SHP77 treated with DMSO at 0.1 percent for 48 hours (cell line): ENCODE data around the gene MYH4.

Experiments
- DNase-seq: peaks from one replicate; lab custom pipeline; 2025; lab: John Stamatoyannopoulos, UW

Gene MYH4

DNA sequence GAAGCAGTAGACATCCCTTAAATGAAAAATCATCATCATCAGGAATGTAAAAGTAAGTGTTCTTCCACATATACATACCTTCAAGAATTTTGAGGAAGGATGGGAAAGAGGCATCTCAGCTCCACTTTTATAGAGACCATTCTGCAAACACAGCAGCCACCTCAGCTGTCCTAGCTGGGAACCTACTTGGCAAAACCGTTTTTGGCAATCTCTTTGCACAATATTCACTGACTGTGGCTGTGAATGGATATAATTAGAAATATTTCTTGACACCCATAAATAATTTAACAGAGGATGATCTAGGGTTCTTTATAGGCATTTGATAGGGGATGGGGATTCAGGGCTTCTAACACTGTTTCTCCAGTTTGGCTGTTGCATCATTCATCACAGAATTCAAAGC, at the start of gene MYH4:
TSS of gene MYH4 (minus strand) at position 101 of the 400 bp plus-strand sequence. CDS start 2,814 bp downstream, outside the sequence.
- DNase-seq = no peak

DNA sequence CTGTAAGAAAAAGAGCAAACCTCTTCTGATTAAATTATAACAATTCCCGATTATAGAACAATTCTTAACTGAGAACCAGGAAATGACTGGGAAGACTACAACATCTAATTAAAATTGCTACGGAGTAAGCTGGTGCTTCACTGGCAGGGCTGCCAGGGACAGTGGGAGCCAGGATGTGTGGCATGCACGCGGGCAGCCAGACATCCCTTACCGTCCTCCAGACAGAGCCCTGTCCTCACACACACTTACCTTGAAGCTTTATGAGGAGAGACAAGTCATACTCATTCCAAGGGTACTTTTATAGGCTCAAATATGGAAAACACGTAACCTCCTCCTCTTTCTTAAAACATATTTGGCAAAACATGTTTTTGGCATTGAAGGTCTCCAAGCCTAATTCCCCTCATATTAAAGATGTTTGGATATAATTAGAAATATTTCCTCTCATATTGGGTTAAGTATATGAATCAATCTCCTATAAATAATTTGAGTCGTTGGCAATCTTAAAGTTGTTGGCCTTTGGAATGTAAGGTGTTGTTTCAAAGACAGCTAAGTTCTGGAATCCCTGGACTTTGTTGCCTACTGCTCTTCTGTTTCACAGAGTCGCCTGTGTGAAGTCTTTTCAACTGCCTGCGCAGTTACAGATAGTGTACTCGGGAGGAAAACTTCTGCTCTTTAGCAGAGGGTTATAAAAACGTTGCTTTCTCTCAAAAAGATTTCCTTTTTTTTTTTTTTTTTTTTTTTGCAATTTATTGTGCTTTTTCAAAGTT, 49.1 kb upstream of the MYH4 start, which contains the start of gene MYH1:
TSS of gene MYH1 (minus strand) at position 272 of the 767 bp plus-strand sequence. CDS start 1,900 bp downstream, outside the sequence.
- no peak for DNase-seq

GRCh38 chr17:10516638-10517037, 47.3 kb upstream of the MYH4 start:
- DNase-seq = no peak

GRCh38 chr17:10516065-10516464, 46.7 kb upstream of the MYH4 start:
- DNase-seq = no peak

DNA sequence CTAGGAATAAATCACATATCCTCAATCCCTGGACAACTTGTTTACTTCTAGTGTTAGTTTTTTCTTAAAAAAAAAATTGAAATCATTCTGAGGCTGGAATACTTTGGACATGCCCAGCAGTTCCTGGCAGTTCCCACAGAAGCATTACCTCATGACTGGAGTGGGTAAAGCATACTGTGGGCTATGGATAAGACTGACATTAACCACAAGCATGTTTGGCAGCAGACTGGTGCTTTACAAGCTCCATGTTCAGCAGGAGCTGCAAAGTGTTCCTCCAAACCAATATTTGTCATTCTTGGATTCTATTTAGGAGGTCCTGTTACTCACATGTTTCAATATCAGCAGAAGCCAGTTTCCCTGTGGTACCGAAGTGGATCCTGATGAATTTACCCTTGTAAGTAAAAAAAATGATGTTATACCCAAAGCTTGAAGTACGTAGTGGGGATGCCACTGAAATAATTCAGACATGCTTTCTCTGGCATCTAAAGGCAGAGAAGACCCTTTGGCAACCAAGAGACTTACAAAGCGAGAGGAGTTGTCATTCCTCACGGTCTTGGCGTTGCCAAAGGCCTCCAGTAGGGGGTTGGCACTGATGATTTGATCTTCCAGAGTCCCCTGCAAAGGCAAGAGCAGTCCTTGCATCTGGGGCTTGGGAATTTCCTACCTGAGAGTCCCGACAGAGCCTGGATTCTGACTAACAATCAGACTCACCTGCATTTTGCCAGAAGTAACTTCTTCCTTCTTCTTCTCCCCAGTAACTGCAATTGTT, 44.1 kb upstream of the MYH4 start:
- no peak for DNase-seq

DNA sequence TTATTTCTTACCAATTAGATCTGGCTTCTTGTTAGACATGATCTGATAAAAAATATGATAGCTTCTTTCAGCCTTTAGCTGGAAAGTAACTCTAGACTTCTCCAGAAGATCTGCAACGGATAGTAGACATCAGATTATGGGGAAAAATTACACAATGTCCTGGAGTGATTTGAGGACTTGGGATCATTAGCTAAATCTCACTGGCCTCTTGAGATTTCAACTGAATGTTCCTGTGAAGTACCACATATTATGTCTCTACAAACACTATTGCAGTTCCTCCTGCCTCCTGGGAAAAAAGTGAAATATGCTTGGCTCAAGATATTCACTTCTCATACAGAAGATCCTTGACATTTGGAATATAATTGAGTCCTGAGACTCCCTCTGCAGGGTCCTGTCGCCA, 43.5 kb upstream of the MYH4 start:
- no peak for DNase-seq

DNA sequence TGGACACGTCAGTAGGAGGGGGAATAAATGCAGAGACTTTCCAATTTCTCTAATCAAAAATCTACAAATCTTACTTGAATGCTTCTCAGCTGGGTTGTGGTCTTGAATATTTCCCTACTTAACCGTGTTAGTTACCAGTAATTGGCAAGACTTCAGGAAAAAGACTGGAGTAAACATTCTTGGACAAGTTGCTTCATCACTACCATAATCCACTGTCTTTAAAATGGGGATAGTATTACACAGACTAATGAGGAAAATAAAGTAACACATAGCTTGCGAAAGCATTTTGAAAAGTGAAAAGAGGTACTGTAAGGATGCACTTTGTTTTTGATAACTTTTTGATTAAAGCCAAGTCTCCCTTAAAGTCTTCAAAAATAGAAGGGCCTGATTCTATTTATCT, 30.6 kb upstream of the MYH4 start:
- no peak for DNase-seq

DNA sequence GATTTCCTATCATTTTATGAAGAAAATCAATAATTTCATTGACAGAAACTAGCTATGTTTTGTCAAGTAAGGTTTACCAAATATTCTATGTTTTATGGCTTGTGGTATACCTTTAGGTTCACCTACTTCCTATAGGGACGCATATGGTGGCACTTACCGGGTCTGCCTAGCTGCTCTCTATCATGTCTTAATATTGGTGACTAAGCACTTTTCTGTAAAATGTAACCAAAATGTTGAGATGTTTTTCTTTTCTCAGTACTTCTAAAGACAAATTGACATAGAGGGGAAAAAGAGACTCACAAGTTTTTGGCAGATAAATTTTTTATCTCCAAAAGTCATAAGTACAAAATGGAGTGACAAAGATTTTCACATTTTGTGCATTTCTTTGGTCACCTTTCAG, 22.6 kb upstream of the MYH4 start:
- no peak for DNase-seq

DNA sequence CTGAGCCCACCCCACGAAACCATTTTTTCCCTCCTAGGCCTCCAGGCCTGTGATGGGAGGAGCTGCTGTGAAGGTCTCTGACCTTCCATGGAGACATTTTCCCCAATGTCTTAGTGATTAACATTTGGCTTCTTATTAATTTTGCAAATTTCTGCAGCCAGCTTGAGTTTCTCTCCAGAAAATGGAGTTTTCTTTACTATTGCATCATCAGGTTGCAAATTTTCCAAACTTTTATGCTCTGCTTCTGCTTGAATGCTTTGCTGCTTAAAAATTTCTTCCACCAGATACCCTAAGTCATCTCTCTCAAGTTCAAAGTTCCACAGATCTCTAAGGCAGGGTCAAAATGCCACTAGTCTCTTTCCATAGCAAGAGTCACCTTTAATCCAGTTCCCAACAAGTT, 12.9 kb upstream of the MYH4 start:
- no peak for DNase-seq

DNA sequence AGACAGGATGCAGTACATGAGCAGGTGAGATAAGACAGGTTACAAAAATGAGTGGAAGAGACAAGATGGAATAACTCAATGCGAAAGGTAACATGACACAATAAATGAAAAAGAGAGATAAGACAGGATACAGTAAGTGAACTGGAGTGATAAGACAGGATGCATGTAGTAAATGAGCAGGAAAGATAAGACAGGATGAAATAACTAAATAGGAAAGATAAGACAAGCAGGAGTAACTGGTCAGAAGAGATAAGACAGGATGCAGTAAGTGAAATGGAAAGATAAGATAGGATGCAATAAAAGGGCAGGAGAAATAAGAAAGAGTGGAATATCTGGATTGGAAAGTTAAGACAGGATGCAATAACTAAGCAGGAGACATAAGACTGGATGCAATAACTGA, 8.3 kb upstream of the MYH4 start:
- no peak for DNase-seq

DNA sequence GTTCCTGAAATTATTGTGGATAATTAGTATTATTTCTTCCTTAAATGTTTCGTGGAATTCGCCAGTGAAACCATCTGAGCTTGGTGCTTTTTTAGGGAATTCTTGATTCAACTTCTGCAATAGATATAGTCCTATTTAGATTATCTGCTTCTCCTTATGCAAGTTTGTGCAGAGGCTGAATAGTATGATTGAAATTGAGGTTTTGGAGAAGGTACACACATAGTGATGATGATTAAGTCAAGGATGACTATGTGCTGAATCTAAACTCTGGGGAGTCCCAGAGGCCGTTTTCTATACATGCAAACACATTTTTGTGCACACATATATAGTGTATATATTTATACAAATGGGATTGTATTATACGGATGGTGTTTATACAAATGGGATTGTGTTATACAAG, 5.2 kb upstream of the MYH4 start:
- DNase-seq = no peak

GRCh38 chr17:10471858-10472257, 2.5 kb upstream of the MYH4 start:
- DNase-seq = no peak

DNA sequence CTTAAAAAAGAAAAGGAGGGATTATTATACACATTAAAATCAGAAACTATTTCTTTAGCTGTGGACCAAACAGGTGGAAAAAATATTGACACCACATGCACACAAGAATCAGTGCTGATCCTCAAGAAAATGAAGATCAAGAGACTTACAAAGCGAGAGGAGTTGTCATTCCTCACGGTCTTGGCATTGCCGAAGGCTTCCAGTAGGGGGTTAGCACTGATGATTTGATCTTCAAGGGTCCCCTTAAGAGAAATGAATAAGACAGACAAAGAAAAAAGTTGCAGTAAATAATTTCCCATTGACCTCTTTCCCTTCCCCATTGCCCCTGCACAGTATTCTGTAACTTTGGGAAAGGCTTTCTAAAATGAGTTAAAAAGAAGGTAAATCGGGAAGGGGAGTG, 6.0 kb downstream of the MYH4 start:
- DNase-seq = no peak

DNA sequence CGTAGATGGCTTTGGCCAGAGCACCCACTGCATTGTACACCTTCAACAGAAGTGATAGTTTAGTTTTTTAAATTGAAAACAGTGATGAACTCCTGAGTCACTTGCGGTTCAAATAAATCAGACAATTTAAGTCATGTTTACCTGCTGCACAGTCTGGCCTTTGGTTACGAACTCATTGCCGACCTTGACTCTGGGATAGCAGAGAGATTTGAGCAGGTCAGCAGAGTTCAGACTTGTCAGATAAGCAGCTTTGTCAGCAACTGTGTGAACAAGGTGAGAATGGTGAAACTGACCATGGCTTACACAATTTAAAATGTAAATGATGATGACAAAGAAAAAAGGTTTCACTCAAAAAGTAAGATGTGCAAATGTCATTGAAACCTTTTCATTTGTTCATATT, 9.3 kb downstream of the MYH4 start:
- no peak for DNase-seq

DNA sequence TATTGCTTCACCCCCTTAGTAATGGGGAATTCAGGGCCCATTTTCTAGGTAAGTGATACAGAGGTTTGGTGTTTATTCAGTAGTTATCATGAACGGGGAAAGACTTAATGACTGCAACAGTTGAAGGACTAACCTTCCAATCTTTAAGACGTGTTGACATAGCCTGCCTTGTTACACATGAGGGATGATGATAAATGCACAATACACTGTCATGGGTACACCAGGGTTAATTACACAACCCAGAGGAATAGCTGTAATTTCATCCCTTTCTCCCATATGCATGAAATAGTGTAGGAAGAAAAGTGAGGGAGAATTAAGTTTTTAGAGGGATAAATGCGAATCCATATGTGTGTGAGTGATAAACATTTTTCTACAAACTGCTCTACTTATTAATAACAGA, 10.7 kb downstream of the MYH4 start:
- no peak for DNase-seq

DNA sequence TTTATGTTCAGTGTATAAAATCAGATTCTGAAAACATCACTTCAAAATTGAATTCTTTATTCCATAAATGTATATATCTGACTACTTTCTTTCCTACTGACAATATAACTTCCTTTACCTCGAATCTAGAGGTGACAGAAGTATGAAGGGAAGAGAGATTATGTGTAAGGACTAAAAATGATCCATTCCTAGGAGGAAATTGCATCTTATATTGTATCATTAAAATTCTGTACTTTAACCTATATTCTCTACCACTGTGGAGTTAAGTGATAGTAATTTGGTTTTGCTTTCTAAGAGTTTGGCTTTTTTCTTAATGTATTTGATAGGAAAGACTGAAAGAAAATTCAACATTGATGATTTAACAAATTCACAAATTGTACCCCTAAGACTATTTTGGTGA, 11.4 kb downstream of the MYH4 start:
- DNase-seq = no peak

GRCh38 chr17:10447026-10447931, 22.1 kb downstream of the MYH4 start:
- no peak for DNase-seq

DNA sequence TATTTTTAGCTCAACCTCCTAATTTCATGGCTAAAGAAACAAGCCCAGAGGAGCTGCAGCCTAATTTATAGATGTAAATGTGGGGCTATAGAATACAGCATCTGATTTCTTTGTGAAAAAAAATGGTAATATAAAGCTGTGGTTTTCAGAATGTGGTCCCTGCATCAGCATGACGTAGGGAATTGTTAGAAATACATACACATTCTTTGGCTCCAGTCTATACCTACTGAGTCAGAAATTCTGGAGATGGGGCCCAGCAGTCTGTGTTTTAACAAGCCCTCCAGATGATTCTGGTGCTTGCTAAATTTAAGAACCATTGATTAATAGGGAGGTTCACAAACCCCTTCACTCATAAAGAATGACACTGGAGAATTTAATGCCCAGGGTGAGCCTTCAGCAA, 29.5 kb downstream of the MYH4 start:
- no peak for DNase-seq

GRCh38 chr17:10435096-10435495, 34.3 kb downstream of the MYH4 start:
- DNase-seq = no peak

DNA sequence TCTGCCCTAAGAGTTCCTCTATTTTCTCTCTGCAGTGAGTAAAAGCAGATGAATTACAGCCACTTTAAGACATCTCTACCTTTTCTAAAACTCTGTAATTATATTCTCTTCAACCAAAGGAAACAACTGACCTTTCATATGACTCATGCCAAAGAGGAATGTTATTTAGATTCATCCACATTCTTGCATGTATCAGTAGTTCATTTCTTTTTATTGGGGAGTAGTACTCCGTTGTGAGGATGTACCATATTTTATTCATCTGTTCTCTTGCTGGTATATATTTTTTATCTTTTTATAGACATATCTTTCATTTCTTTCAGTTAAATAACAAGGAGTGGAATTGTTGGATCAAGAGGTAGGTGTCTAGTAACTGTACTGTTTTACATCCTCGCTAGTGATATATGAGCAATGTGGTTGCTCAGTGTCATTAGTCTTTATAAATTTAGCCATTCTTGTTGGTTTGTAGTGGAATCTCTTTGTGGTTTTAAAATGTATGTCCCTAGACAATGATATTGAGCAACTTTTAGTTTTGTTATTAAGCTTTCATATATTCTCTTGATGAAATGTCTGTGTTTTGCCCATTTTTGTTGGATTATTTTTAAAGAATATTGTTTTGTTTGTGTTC, 39.8 kb downstream of the MYH4 start:
- DNase-seq = no peak

DNA sequence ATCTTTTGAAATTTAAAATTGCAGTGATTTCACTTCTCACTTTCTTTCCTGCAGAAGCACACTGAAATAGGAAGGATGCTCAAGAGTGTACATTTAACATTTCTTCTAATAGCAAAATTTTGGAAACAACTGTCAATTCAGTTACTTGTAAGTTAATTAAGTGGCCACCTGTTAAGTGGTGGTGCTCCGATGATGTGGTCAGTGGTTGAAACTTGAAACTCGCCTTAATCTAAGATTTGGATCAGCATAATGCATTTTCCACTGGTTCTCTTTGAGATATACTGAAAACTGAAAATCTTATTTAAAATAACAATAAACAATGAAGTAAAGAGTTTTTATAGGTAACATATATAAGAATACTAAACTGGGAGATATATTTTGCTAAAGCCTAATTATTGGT, 40.6 kb downstream of the MYH4 start:
- DNase-seq = no peak
